Natural killer cell (primary cell): ENCODE results near the gene LMO7. TPM values are rescaled to one million over a fixed set of nuclear protein-coding genes. Genes with fewer than 3 reads are reported as not detected.

ENCODE experiments used
- ATAC-seq, 3 donors: fragments of 150-1000 bp in 2 of 3; fragments of 200-7000 bp in 1 of 3; cut with Tn5 transposase; 1 replicate in 1 of 3; 2 replicates in 2 of 3; pipeline ENCODE4 v1.10.0; 2021; ENCODE audit warnings: mild to moderate bottlenecking in 2 of 3, moderate library complexity in 2 of 3
- DNase-seq, 2 donors: peaks; one replicate each; pipeline versions ENCODE4 v3.0.0 to v3.0.0-alpha.2; 2013 to 2021; ENCODE audit warnings: mixed read lengths in 1 of 2
- H3K27ac ChIP-seq: one replicate; pipeline ENCODE4 v1.5.1; 2013; ENCODE audit warnings: mild to moderate bottlenecking, low read length
- H3K27me3 ChIP-seq: one replicate; pipeline ENCODE4 v1.6.1; 2013; ENCODE audit warnings: low read length; ENCODE audit not compliant: control insufficient read depth, insufficient read depth
- H3K36me3 ChIP-seq: one replicate; pipeline ENCODE4 v1.6.1; 2013; ENCODE audit warnings: low read length; ENCODE audit not compliant: control insufficient read depth, insufficient read depth
- H3K4me1 ChIP-seq: one replicate; pipeline ENCODE4 v1.6.1; 2013; ENCODE audit warnings: low read length; ENCODE audit not compliant: control insufficient read depth, insufficient read depth
- H3K4me3 ChIP-seq: one replicate; pipeline ENCODE4 v1.5.1; 2013; ENCODE audit warnings: low read length
- H3K9me3 ChIP-seq: one replicate; pipeline ENCODE4 v1.6.1; 2013; ENCODE audit warnings: low read length; ENCODE audit not compliant: control insufficient read depth, insufficient read depth
- H3K27ac Mint-ChIP-seq, 2 donors: one replicate each; pipeline ENCODE4 v1.8.0; 2022; ENCODE audit warnings: mild to moderate bottlenecking in 2 of 2, mixed read lengths in 2 of 2, moderate library complexity in 1 of 2
- H3K27me3 Mint-ChIP-seq, 2 donors: one replicate each; pipeline ENCODE4 v1.8.0; 2022; ENCODE audit warnings: low read depth in 2 of 2, mixed read lengths in 2 of 2
- H3K36me3 Mint-ChIP-seq: one replicate; pipeline ENCODE4 v1.8.0; 2022; ENCODE audit warnings: mixed read lengths
- H3K4me1 Mint-ChIP-seq, 2 donors: one replicate each; pipeline ENCODE4 v1.8.0; 2022; ENCODE audit warnings: mixed read lengths in 2 of 2
- H3K4me3 Mint-ChIP-seq: one replicate; pipeline ENCODE4 v1.8.0; 2022; ENCODE audit warnings: mild to moderate bottlenecking, moderate library complexity, mixed read lengths
- H3K9me3 Mint-ChIP-seq, 2 donors: one replicate each; pipeline ENCODE4 v1.8.0; 2022; ENCODE audit warnings: mixed read lengths in 2 of 2
- WGBS: methylation state at CpG from one replicate; pipeline ENCODE4 v1.1.7; 2013; ENCODE audit warnings: missing lambda C conversion rate; ENCODE audit not compliant: insufficient coverage; 5-methylcytosine and 5-hydroxymethylcytosine counted together
- intact Hi-C: fragments of 100-400 bp; cut with micrococcal nuclease; formaldehyde crosslinking; loops from one replicate; pipeline ENCODE4 v1.14.2; 2022
- total RNA-seq, 4 donors: library from RNA; stranded (reverse); fragments of 120-200 nt in 1 of 4; gene quantifications; one replicate each; pipeline versions ENCODE4 v1.2.3 to v1.2.4, GENCODE V29; 2013 to 2022
- TF ChIP-seq, protein P1 (sequence below): fragments of 200-600 bp; IDR thresholded peaks from one replicate; pipeline ENCODE4 v1.8.0; 2022; ENCODE audit warnings: antibody characterized with exemption

The LMO7 gene
- total RNA-seq, 3 donors from 2014 or later (not counting 1 experiment from before 2014, with no cell fraction given) = 5.5 to 10.4 (median 7.9) TPM

DNA sequence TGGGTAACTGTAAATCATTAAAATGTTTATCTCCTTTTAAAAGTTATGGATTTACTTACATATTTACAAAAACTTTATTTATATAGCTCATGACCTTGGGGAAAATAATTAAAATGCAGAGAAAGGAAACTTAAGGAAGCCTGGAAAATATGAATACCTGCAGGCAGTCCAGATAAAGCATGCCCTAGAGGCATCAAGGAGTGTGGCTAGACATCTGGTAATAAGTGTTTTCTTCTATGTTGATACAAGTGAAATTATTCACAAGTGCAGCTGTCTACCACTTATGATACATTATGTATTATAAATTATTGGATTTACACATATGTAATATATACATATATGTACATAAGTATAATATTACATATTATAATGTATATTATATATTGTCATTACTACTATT is 207.9 kb downstream of the LMO7 start:
- intact Hi-C loops = no loop called here
- Histone ChIP-seq H3K4me3 (no peak overlapping the region), H3K27ac (no peak overlapping the region), H3K4me1 (no peaks in the 10 kb centered on the region), H3K27me3 (no peaks in the 10 kb centered on the region), H3K9me3 (no peaks in the 10 kb centered on the region), H3K36me3 (no peaks in the 10 kb centered on the region)
- Mint-ChIP-seq H3K27ac (no peak overlapping the region), H3K4me3 (no peak overlapping the region), H3K36me3 (no peaks in the 10 kb centered on the region), H3K4me1 (no peaks in the 10 kb centered on the region), H3K27me3 (no peaks in the 10 kb centered on the region), H3K9me3 (no peaks in the 10 kb centered on the region)
- DNase-seq (no peak), ATAC-seq (no peak)
- TF ChIP-seq, protein P1, sequence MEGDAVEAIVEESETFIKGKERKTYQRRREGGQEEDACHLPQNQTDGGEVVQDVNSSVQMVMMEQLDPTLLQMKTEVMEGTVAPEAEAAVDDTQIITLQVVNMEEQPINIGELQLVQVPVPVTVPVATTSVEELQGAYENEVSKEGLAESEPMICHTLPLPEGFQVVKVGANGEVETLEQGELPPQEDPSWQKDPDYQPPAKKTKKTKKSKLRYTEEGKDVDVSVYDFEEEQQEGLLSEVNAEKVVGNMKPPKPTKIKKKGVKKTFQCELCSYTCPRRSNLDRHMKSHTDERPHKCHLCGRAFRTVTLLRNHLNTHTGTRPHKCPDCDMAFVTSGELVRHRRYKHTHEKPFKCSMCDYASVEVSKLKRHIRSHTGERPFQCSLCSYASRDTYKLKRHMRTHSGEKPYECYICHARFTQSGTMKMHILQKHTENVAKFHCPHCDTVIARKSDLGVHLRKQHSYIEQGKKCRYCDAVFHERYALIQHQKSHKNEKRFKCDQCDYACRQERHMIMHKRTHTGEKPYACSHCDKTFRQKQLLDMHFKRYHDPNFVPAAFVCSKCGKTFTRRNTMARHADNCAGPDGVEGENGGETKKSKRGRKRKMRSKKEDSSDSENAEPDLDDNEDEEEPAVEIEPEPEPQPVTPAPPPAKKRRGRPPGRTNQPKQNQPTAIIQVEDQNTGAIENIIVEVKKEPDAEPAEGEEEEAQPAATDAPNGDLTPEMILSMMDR = no peak

DNA sequence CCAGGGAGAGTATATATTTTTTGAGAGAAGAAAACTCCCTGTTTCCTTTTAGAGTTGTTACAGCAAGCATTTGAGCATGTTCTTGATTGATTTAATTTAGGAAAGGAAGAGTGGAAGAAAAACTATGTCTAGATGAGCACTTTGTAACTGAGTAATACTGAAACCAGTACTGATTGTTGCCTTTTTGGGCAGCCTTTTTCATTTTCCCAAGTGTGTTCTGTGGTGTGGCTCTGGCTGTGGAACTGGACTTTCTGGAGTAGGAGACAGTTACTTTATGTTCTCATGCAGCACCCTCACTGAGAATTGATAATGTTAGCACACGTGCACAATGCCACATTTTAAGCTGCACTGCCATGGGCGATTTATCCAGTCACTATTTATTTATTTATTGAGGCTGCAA is 211.5 kb downstream of the LMO7 start:
- intact Hi-C loops = no loop called here
- Histone ChIP-seq H3K27ac (no peak overlapping the region), H3K9me3 (no peaks in the 10 kb centered on the region), H3K4me3 (no peak overlapping the region), H3K36me3 (no peaks in the 10 kb centered on the region), H3K4me1 (no peaks in the 10 kb centered on the region), H3K27me3 (no peaks in the 10 kb centered on the region)
- TF ChIP-seq, protein P1 = no peak
- ATAC-seq (no peak), DNase-seq (no peak)
- H3K27me3 Mint-ChIP-seq = no peaks in the 10 kb centered on the region
- H3K9me3 Mint-ChIP-seq = no peaks in the 10 kb centered on the region
- H3K36me3 Mint-ChIP-seq = no peaks in the 10 kb centered on the region
- 90% methylated on average over 2 of the region's 2 CpGs for WGBS
- no peaks in the 10 kb centered on the region for H3K4me1 Mint-ChIP-seq
- no peak overlapping the region for H3K4me3 Mint-ChIP-seq
- H3K27ac Mint-ChIP-seq = no peak overlapping the region

DNA sequence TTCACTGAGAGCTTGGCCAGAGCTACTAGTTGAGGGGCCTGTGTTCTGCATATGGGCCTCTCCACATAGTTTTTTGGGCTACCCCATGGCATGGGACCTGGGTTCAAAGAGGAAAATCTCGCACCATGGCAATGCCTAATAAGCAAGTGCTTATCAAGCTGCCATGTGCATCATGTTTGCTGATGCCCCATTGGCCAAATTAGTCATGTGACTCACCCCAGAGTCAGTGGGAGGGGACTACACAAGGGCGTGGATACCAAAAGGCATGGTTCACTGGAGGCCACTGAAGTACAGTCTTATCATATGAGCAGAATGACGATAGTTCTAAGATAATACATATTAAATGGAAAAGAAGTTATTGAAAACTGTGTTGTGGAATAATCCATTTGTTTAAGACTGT is 214.8 kb downstream of the LMO7 start:
- H3K27me3 Mint-ChIP-seq = no peaks in the 10 kb centered on the region
- TF ChIP-seq, protein P1 = no peak
- H3K4me1 Mint-ChIP-seq = no peaks in the 10 kb centered on the region
- no peaks in the 10 kb centered on the region for H3K36me3 ChIP-seq
- H3K36me3 Mint-ChIP-seq = no peaks in the 10 kb centered on the region
- H3K27me3 ChIP-seq = no peaks in the 10 kb centered on the region
- H3K4me1 ChIP-seq = no peaks in the 10 kb centered on the region
- no peak for ATAC-seq
- intact Hi-C loops = no loop called here
- no peak overlapping the region for H3K4me3 ChIP-seq
- no peak overlapping the region for H3K27ac ChIP-seq
- H3K9me3 ChIP-seq = no peaks in the 10 kb centered on the region
- WGBS = 97% methylated on average over 2 of the region's 3 CpGs
- no peak for DNase-seq
- no peaks in the 10 kb centered on the region for H3K9me3 Mint-ChIP-seq
- no peak overlapping the region for H3K4me3 Mint-ChIP-seq
- no peak overlapping the region for H3K27ac Mint-ChIP-seq

DNA sequence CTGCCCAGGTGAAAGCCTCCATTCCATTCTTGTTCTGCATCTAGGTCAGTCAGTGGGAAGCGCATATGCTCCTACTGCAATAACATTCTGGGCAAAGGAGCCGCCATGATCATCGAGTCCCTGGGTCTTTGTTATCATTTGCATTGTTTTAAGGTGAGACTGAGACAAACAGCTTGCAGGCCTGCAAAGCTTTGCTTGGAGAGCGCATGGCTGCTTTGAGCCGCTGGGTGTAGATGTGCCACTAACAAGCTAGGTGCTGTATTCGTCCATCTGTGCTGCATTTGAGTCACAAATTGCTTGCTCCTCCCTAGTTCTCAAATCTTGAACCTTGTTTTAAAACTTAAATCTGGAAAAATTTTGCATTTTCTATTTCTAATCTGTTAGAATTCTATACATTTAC is 219.1 kb downstream of the LMO7 start:
- Histone ChIP-seq H3K9me3 (no peaks in the 10 kb centered on the region), H3K4me1 (no peaks in the 10 kb centered on the region), H3K27me3 (no peaks in the 10 kb centered on the region), H3K36me3 (no peaks in the 10 kb centered on the region), H3K27ac (no peak overlapping the region), H3K4me3 (no peak overlapping the region)
- Mint-ChIP-seq H3K36me3 (no peaks in the 10 kb centered on the region), H3K9me3 (no peaks in the 10 kb centered on the region), H3K27ac (no peak overlapping the region), H3K4me1 (no peaks in the 10 kb centered on the region), H3K4me3 (no peak overlapping the region), H3K27me3 (no peaks in the 10 kb centered on the region)
- WGBS = 95% methylated on average over 6 of the region's 6 CpGs
- TF ChIP-seq, protein P1 = no peak
- ATAC-seq = no peak
- intact Hi-C loops = no loop called here
- DNase-seq = no peak
